Lower leg skin (tissue), 4 donors: ENCODE results near the gene ZCCHC7. TPM values are rescaled to one million over a fixed set of nuclear protein-coding genes. Genes with fewer than 3 reads are reported as not detected.

ENCODE experiments used
- DNase-seq, 2 donors: peaks; one replicate each; pipeline ENCODE4 v3.0.0-alpha.2; 2019; ENCODE audit warnings: low spot score in 2 of 2
- H3K4me3 ChIP-seq: fragments of 200-600 bp; sonication (generic); 2 replicates; pipeline ENCODE4 v1.5.1; 2017; ENCODE audit warnings: mild to moderate bottlenecking, low read depth; ENCODE audit not compliant: poor library complexity, severe bottlenecking
- POLR2A ChIP-seq, 2 donors: fragments of 450-650 bp; IDR thresholded peaks; one replicate each; pipeline ENCODE4 v1.6.1; 2016 to 2017; ENCODE audit warnings: antibody characterized with exemption in 2 of 2, mild to moderate bottlenecking in 1 of 2, moderate library complexity in 1 of 2
- WGBS, 2 donors: methylation state at CpG; one replicate each; pipeline ENCODE4 v1.1.5; 2018; 5-methylcytosine and 5-hydroxymethylcytosine counted together
- intact Hi-C: fragments of 100-400 bp; cut with DNase I; formaldehyde crosslinking; loops from one replicate; pipeline ENCODE4 v1.15.0; 2023; ENCODE audit warnings: low total_unique reads
- total RNA-seq, 4 donors: library from RNA; depleted of rRNA; stranded (reverse); fragments of >200 nt; gene quantifications; one replicate each; pipeline ENCODE4 v1.1.0, GENCODE V29; 2016
- TF ChIP-seq, protein P1 (sequence below), 3 donors: fragments of 450-650 bp; IDR thresholded peaks; one replicate each; pipeline ENCODE4 v1.5.1; 2016; ENCODE audit warnings: antibody characterized with exemption in 3 of 3, mild to moderate bottlenecking in 3 of 3, moderate library complexity in 2 of 3

The ZCCHC7 gene
- total RNA-seq, 4 donors from 2014 or later = 12.2 to 17.6 (median 15.7) TPM

DNA sequence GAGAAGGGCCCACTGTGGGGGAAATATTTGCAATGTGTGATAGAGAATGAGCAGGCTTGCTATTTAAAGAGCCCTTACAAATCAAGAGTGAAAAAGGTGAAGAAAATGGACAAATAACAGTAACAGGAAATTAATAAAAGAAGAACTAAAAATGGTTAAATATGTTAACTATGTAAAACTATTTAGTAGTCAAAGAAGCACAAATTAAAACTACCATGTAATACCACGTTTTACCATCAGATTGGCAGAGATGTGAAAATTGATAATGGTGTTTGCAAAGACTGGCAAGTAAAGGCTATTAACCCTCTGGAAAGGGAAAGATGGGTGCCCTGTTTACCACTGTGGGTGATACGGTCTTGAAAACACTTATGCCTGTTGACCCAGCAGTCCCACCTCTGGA lies 279.0 kb downstream of the ZCCHC7 start:
- H3K4me3 ChIP-seq = no peak overlapping the region
- intact Hi-C loops = no loop called here
- no peak for DNase-seq
- WGBS, 2 donors = 57 to 65% methylated on average over 2 of the region's 2 CpGs
- TF ChIP-seq, protein P1, sequence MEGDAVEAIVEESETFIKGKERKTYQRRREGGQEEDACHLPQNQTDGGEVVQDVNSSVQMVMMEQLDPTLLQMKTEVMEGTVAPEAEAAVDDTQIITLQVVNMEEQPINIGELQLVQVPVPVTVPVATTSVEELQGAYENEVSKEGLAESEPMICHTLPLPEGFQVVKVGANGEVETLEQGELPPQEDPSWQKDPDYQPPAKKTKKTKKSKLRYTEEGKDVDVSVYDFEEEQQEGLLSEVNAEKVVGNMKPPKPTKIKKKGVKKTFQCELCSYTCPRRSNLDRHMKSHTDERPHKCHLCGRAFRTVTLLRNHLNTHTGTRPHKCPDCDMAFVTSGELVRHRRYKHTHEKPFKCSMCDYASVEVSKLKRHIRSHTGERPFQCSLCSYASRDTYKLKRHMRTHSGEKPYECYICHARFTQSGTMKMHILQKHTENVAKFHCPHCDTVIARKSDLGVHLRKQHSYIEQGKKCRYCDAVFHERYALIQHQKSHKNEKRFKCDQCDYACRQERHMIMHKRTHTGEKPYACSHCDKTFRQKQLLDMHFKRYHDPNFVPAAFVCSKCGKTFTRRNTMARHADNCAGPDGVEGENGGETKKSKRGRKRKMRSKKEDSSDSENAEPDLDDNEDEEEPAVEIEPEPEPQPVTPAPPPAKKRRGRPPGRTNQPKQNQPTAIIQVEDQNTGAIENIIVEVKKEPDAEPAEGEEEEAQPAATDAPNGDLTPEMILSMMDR (IDR thresholded peaks at IDR 0.05) = no peak
- no peak for TF ChIP-seq POLR2A (IDR thresholded peaks at IDR 0.05)

- TF ChIP-seq, protein P1 (IDR thresholded peaks at IDR 0.05) = no peak
- TF ChIP-seq POLR2A (IDR thresholded peaks at IDR 0.05) = no peak
- no peak for DNase-seq
- H3K4me3 ChIP-seq = no peak overlapping the region
- WGBS, 2 donors = 70 to 85% methylated on average over 9 of the region's 9 CpGs
- intact Hi-C loops = no loop called here
These were observed 284.2 kb downstream of the ZCCHC7 start for GRCh38 chr9:37404590-37404989.

DNA sequence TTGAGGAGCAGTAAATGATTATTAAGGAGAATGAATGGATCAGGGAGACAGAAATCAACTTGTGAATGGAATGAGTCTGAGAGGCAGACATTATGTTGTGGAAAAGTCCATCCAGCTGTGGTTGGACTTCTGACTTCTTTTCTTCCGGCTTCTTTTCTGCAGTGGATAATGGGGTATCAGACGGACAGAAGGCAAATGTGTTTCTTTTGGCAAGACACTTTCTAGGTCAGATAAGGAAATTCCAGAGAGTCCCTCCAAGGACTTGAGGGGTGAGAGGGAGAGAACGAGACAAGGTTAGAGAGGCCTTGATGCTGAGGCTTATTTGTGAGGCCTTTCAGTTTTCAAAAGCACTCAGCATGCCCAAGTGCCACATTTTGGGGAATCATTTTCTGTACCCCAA lies 285.0 kb downstream of the ZCCHC7 start:
- TF ChIP-seq, protein P1 (IDR thresholded peaks at IDR 0.05) = no peak
- TF ChIP-seq POLR2A (IDR thresholded peaks at IDR 0.05) = no peak
- intact Hi-C loops = no loop called here
- whole genome bisulfite sequencing, 2 donors = 81 to 88% methylated on average over 3 of the region's 3 CpGs

DNA sequence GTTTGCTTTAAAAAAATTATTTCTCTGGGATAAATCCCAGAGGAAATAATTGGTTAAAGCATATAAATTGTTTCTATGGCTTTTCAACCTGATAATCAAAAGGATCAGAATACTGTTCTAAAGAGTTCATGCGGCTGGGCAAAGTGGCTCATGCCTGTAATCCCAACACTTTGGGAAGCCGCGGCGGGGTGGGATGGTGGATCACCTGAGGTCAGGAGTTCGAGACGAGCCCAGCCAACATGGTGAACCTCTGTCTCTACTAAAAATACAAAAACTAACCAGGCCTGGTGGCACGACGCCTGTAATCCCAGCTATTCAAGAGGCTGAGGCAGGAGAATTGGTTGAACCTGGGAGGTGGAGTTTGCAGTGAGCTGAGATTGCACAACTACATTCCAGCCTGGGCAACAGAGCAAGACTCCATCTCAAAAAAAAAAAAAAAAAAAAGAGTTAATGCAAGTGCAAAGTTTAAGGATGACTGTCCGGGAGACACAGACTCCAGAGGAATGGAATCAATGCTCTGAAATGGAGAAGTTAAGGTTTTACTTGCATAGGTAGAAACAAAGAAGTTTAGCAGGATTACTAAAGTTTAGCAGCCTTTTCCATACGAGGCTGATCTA lies 285.5 kb downstream of the ZCCHC7 start:
- no peak overlapping the region for H3K4me3 ChIP-seq
- no peak for TF ChIP-seq POLR2A (IDR thresholded peaks at IDR 0.05)
- TF ChIP-seq, protein P1 (IDR thresholded peaks at IDR 0.05) = no peak
- intact Hi-C loops = no loop called here
- DNase-seq = no peak
- WGBS, 2 donors = 90 to 92% methylated on average over 10 of the region's 10 CpGs

More for the DNA sequence above, 285.0 kb downstream of the ZCCHC7 start:
- no peak for DNase-seq
- no peak overlapping the region for H3K4me3 ChIP-seq

GRCh38 chr9:37406603-37407401 lies 286.4 kb downstream of the ZCCHC7 start:
- intact Hi-C loops = no loop called here
- DNase-seq = no peak
- no peak overlapping the region for H3K4me3 ChIP-seq
- TF ChIP-seq POLR2A (IDR thresholded peaks at IDR 0.05) = no peak
- TF ChIP-seq, protein P1 (IDR thresholded peaks at IDR 0.05) = no peak
- WGBS, 2 donors = 76 to 86% methylated on average over 11 of the region's 11 CpGs
